IMR-90 (cell line): Measurements from ENCODE around the gene CFAP161. TPM values are rescaled to one million over a fixed set of nuclear protein-coding genes. Genes with fewer than 3 reads are reported as not detected.
A peak's percentile ranks its signal among the peaks of the same experiment; 100 is the strongest.

Experiments used
- ATAC-seq: fragments of 200-7000 bp; cut with Tn5 transposase; 2 replicates; pipeline ENCODE4 v1.9.1; 2020; ENCODE audit warnings: low read depth, mild to moderate bottlenecking, moderate library complexity
- Bru-seq: library from RNA; stranded (reverse); fragments of 400-500 nt; gene quantifications from one replicate; lab custom pipeline; 2021; lab: Mats Ljungman, UMichigan
- BruChase-seq, 2 experiments: library from RNA; stranded (reverse); fragments of 400-500 nt; gene quantifications; one replicate each; lab custom pipeline; 2021; lab: Mats Ljungman, UMichigan
- BruUV-seq: library from RNA; stranded (reverse); fragments of 400-500 nt; replicated peaks from 2 replicates; lab custom pipeline; 2021; lab: Mats Ljungman, UMichigan
- CTCF ChIA-PET: fragments of 300-600 bp; formaldehyde crosslinking; extraction: SDS; loops from one replicate; lab custom pipeline; 2021; ENCODE audit warnings: antibody characterized with exemption; lab: Yijun Ruan, JAX
- POLR2A ChIA-PET: fragments of 300-600 bp; sonication (Branson Sonifier 250); formaldehyde crosslinking; loops from one replicate; lab custom pipeline; 2022; ENCODE audit warnings: antibody characterized with exemption; ENCODE audit not compliant: unreplicated experiment; lab: Charles Lee
- DNase-seq: peaks from one replicate; pipeline ENCODE4 v3.0.0; 2013
- H2AFZ ChIP-seq: replicated peaks from 2 replicates; pipeline ENCODE3; 2013; ENCODE audit warnings: low read length, mild to moderate bottlenecking; ENCODE audit not compliant: poor library complexity
- H2AK5ac ChIP-seq: 2 replicates; pipeline ENCODE4 v1.6.1; 2013; ENCODE audit warnings: low read depth, low read length, inconsistent platforms
- H2AK9ac ChIP-seq: replicated peaks from 2 replicates; pipeline ENCODE3; 2013; ENCODE audit warnings: mild to moderate bottlenecking, low read depth, low read length, moderate library complexity; ENCODE audit not compliant: poor library complexity
- H2BK120ac ChIP-seq: 2 replicates; pipeline ENCODE4 v1.6.1; 2013; ENCODE audit warnings: low read depth, low read length, inconsistent platforms
- H2BK15ac ChIP-seq: 3 replicates; pipeline ENCODE4 v1.6.1; 2013; ENCODE audit warnings: low read depth, low read length, inconsistent platforms
- H2BK20ac ChIP-seq: 2 replicates; pipeline ENCODE4 v1.6.1; 2013; ENCODE audit warnings: low read depth, mild to moderate bottlenecking, inconsistent platforms, low read length, moderate library complexity
- H2BK5ac ChIP-seq: 2 replicates; pipeline ENCODE4 v1.6.1; 2013; ENCODE audit warnings: mild to moderate bottlenecking, low read depth, low read length, inconsistent platforms; ENCODE audit not compliant: poor library complexity, severe bottlenecking
- H3K14ac ChIP-seq: replicated peaks from 2 replicates; pipeline ENCODE4 v1.6.1; 2013; ENCODE audit warnings: low read depth, low read length, inconsistent platforms
- H3K18ac ChIP-seq: 2 replicates; pipeline ENCODE4 v1.6.1; 2013; ENCODE audit warnings: low read depth, low read length, control low read depth
- H3K23ac ChIP-seq: 2 replicates; pipeline ENCODE4 v1.6.1; 2013; ENCODE audit warnings: low read depth, low read length, inconsistent platforms
- H3K27ac ChIP-seq: 2 replicates; pipeline ENCODE4 v1.5.1; 2013; ENCODE audit warnings: mild to moderate bottlenecking, control low read depth, low read length; ENCODE audit not compliant: insufficient read depth
- H3K27me3 ChIP-seq: 2 replicates; pipeline ENCODE4 v1.6.1; 2013; ENCODE audit warnings: low read length; ENCODE audit not compliant: control insufficient read depth, insufficient read depth
- H3K36me3 ChIP-seq: 2 replicates; pipeline ENCODE4 v1.6.1; 2013; ENCODE audit warnings: low read length, mixed read lengths; ENCODE audit not compliant: control insufficient read depth, insufficient read depth
- H3K4ac ChIP-seq: 2 replicates; pipeline ENCODE4 v1.6.1; 2013; ENCODE audit warnings: low read depth, low read length, inconsistent platforms
- H3K4me1 ChIP-seq: 2 replicates; pipeline ENCODE4 v1.6.1; 2013; ENCODE audit warnings: low read length, mixed read lengths; ENCODE audit not compliant: control insufficient read depth, insufficient read depth
- H3K4me2 ChIP-seq: 2 replicates; pipeline ENCODE4 v1.6.1; 2013; ENCODE audit warnings: low read depth, mild to moderate bottlenecking, control low read depth, low read length, moderate library complexity
- H3K4me3 ChIP-seq: 2 replicates; pipeline ENCODE4 v1.5.1; 2013; ENCODE audit warnings: low read depth, mild to moderate bottlenecking, control low read depth, low read length, moderate library complexity; ENCODE audit not compliant: insufficient read depth
- H3K56ac ChIP-seq: 2 replicates; pipeline ENCODE4 v1.6.1; 2013; ENCODE audit warnings: low read length, inconsistent platforms; ENCODE audit not compliant: insufficient read depth; ENCODE audit errors: extremely low read depth
- H3K79me1 ChIP-seq, 2 experiments: 2 replicates each; pipeline ENCODE4 v1.6.1; 2013; ENCODE audit warnings: low read length in 2 of 2, inconsistent platforms in 1 of 2, low read depth in 1 of 2
- H3K9ac ChIP-seq: 2 replicates; pipeline ENCODE4 v1.6.1; 2013; ENCODE audit warnings: low read depth, low read length, control low read depth
- H3K9me1 ChIP-seq: 2 replicates; pipeline ENCODE4 v1.6.1; 2013; ENCODE audit warnings: low read length, inconsistent platforms; ENCODE audit not compliant: insufficient read depth
- H3K9me3 ChIP-seq: 2 replicates; pipeline ENCODE4 v1.6.1; 2013; ENCODE audit warnings: low read length; ENCODE audit not compliant: control insufficient read depth, insufficient read depth
- H4K20me1 ChIP-seq: 2 replicates; pipeline ENCODE4 v1.6.1; 2013; ENCODE audit warnings: low read length, inconsistent platforms; ENCODE audit not compliant: insufficient read depth
- H4K5ac ChIP-seq: 2 replicates; pipeline ENCODE4 v1.6.1; 2013; ENCODE audit warnings: mild to moderate bottlenecking, low read depth, low read length, control low read depth
- H4K8ac ChIP-seq, 2 experiments: 2 replicates each; pipeline ENCODE4 v1.6.1; 2013; ENCODE audit warnings: low read depth in 2 of 2, low read length in 2 of 2, control low read depth in 1 of 2, inconsistent platforms in 1 of 2
- H4K91ac ChIP-seq: 2 replicates; pipeline ENCODE4 v1.6.1; 2013; ENCODE audit warnings: low read depth, low read length, inconsistent platforms; ENCODE audit not compliant: insufficient read depth
- CEBPB ChIP-seq: IDR thresholded peaks from 2 replicates; pipeline ENCODE4 v1.6.1; 2012; ENCODE audit warnings: low read depth, low read length, improper control_type of control experiment
- CHD1 ChIP-seq: IDR thresholded peaks from 2 replicates; pipeline ENCODE4 v1.6.1; 2012; ENCODE audit warnings: low read depth, low read length, improper control_type of control experiment
- FOS ChIP-seq: fragments of 150-350 bp; IDR thresholded peaks from 2 replicates; pipeline ENCODE4 v1.6.1; 2016; ENCODE audit warnings: low read depth, low read length
- MXI1 ChIP-seq: IDR thresholded peaks from 2 replicates; pipeline ENCODE4 v1.6.1; 2012; ENCODE audit warnings: low read depth, mild to moderate bottlenecking, low read length, moderate library complexity, borderline replicate concordance
- POLR2A ChIP-seq: IDR thresholded peaks from 2 replicates; pipeline ENCODE4 v1.6.1; 2012; ENCODE audit warnings: mild to moderate bottlenecking, low read depth, low read length
- RAD21 ChIP-seq: IDR thresholded peaks from 2 replicates; pipeline ENCODE4 v1.6.1; 2012; ENCODE audit warnings: low read length, improper control_type of control experiment
- SMC3 ChIP-seq: fragments of 150-350 bp; IDR thresholded peaks from 2 replicates; pipeline ENCODE4 v1.6.1; 2016; ENCODE audit warnings: low read depth, mild to moderate bottlenecking, antibody characterized with exemption, low read length, moderate library complexity
- USF2 ChIP-seq: fragments of 150-350 bp; IDR thresholded peaks from 2 replicates; pipeline ENCODE4 v1.6.1; 2017; ENCODE audit warnings: mild to moderate bottlenecking, antibody characterized with exemption, low read length, low read depth
- WGBS, 2 experiments: methylation state at CpG; one replicate each; pipeline versions ENCODE4 v1.1.5 to v1.1.7; 2013; ENCODE audit warnings: missing lambda C conversion rate in 2 of 2; ENCODE audit not compliant: insufficient read length in 1 of 2; ENCODE audit errors: extremely low coverage in 2 of 2; 5-methylcytosine and 5-hydroxymethylcytosine counted together
- dilution Hi-C: fragments of 300-500 bp; cut with HindIII; formaldehyde crosslinking; loops from one replicate; pipeline ENCODE4 v1.14.3; 2018; ENCODE audit warnings: low sequenced_read_pairs; ENCODE audit not compliant: unreplicated experiment
- in situ Hi-C: fragments of 300-500 bp; cut with MboI; formaldehyde crosslinking; loops from 3 replicates; pipeline ENCODE4 v1.14.3; 2019; ENCODE audit warnings: low sequenced_read_pairs, inconsistent platforms, mixed read lengths
- intact Hi-C: fragments of 100-400 bp; cut with micrococcal nuclease; formaldehyde crosslinking; loops from 2 replicates; pipeline ENCODE4 v1.10.0; 2022
- long read RNA-seq: library from polyadenylated mRNA; unstranded; transcript quantifications from one replicate; pipeline ENCODE4 v2.0.0, GENCODE V29; 2021; ENCODE audit not compliant: unreplicated experiment
- polyA plus RNA-seq, 3 experiments: library from polyadenylated mRNA; depleted of rRNA; stranded (reverse); fragments of >200 nt; gene quantifications; 2 replicates each; pipeline ENCODE4 v1.2.3, GENCODE V29; 2012; ENCODE audit warnings: low replicate concordance in 1 of 3
- total RNA-seq: library from RNA; depleted of rRNA; stranded (reverse); fragments of >200 nt; gene quantifications from 2 replicates; pipeline ENCODE4 v1.2.3, GENCODE V29; 2012; rRNA removed

The CFAP161 gene
- total RNA-seq: not detected in 2 replicates
- polyA plus RNA-seq (2012; rRNA removed): not detected in 2 replicates
- not detected in 2 replicates for polyA plus RNA-seq (2012; cell fraction: cytosol; rRNA removed)
- not detected in 2 replicates for polyA plus RNA-seq (2012; cell fraction: nucleus; rRNA removed; ENCODE audit: low replicate concordance)
- Bru-seq, nascent RNA: percentile 14 among the genes with signal in this experiment
- BruChase-seq, experiment 1, labeled RNA remaining after a 6-hour chase: percentile 21 among the genes with signal in this experiment
- BruChase-seq, experiment 2, labeled RNA remaining after a 2-hour chase: percentile 19 among the genes with signal in this experiment
- long read RNA-seq: 0 reads

DNA sequence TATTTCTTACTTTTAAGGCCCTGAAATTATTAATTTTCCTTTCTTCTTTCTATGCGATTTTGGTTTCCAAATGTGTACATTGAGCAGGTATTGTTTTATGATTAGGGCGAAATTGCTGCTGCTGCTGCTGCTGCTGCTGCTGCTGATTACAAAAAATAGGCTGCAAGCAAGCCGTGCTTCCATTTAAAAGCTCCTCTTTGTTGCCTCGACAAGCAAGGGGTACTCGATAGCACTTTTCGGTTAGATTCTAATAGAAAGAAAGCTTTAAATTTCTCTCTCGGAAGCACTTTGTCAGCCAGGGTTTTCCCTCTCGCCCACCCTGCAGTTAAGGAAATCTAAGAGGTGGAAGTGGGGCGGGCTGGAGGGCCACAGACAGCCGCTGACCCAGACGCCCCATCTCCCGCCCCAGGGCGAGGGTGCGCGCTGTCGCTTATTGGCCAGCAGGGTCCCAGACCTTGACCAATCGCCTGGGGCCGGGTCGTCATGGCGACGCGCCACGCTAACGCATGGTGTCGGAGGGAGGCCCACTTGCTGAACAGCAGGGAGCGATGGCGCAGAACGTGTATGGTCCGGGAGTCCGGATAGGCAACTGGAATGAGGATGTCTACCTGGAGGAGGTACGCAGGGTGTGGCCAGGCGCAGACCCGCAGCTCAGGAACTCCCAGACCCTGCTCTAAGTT is at the start of gene CFAP161:
TSS of gene CFAP161 (plus strand) at position 489 of the 680 bp plus-strand sequence. CDS start at position 549, 60 bp downstream.
- no peak within 1 kb of the TSS for H3K18ac ChIP-seq
- no peaks in the 10 kb centered on the region for H3K4me1 ChIP-seq
- no peak for TF ChIP-seq SMC3
- TF ChIP-seq MXI1: peak; percentile 58; the same call in 1 of the 2 replicates
- TF ChIP-seq RAD21: no peak
- TF ChIP-seq USF2: no peak
- no peak for TF ChIP-seq FOS
- TF ChIP-seq POLR2A: no peak
- TF ChIP-seq CEBPB: no peak
- no peak for TF ChIP-seq CHD1
- H3K14ac ChIP-seq: 0 out of 2 replicates have a peak within 1 kb of the TSS, but pooled peaks have one; percentile 14
- no peak within 1 kb of the TSS for H2BK5ac ChIP-seq
- no peak within 1 kb of the TSS; the same call in 1 of the 2 replicates for H3K56ac ChIP-seq
- peak within 1 kb of the TSS; percentile 52 for H3K4me3 ChIP-seq
- H3K79me1 ChIP-seq: no peaks in the 10 kb centered on the region
- no peak within 1 kb of the TSS for H3K27ac ChIP-seq
- peak within 1 kb of the TSS; percentile 71 for H2AFZ ChIP-seq
- no peak within 1 kb of the TSS for H2BK20ac ChIP-seq
- H3K4ac ChIP-seq: no peak within 1 kb of the TSS
- peak within 1 kb of the TSS in 1 of 2 experiments; percentile 48; a peak in 1 of 4 replicates for H4K8ac ChIP-seq
- dilution Hi-C loops (no loop called here), intact Hi-C loops (no loop called here), in situ Hi-C loops (no loop called here)
- ATAC-seq (peak; percentile 100), DNase-seq (peak; percentile 69)
- no peak within 1 kb of the TSS for H3K23ac ChIP-seq
- H2BK120ac ChIP-seq: no peak within 1 kb of the TSS
- no peak within 1 kb of the TSS for H2AK9ac ChIP-seq
- WGBS, 2 experiments: 2% methylated on average over 7 of the region's 33 CpGs; no CpG with 5 or more reads in 1 of the 2 experiments
- peaks cover 12% of the 10 kb centered on the region for H3K27me3 ChIP-seq
- ChIA-PET CTCF (no interaction called here), POLR2A (interaction anchor here (0.5 kb wide), 1 partner anchor 18 kb away, joined by 4 read pairs; no protein-coding TSS in a partner anchor)
- H4K20me1 ChIP-seq: no peaks in the 10 kb centered on the region
- H3K9me1 ChIP-seq: no peaks in the 10 kb centered on the region; the same call in 1 of the 2 replicates
- no TSS peak for BruUV-seq
- H2AK5ac ChIP-seq: no peak within 1 kb of the TSS
- H4K91ac ChIP-seq: no peak within 1 kb of the TSS
- H2BK15ac ChIP-seq: no peak within 1 kb of the TSS
- peak within 1 kb of the TSS; percentile 30 for H3K9ac ChIP-seq
- no peaks in the 10 kb centered on the region for H3K36me3 ChIP-seq
- H4K5ac ChIP-seq: no peak within 1 kb of the TSS
- H3K9me3 ChIP-seq: no peaks in the 10 kb centered on the region
- H3K4me2 ChIP-seq: peak within 1 kb of the TSS; percentile 95
